Activated naive CD8-positive, alpha-beta T cell treated with anti-CD3 and anti-CD28 coated beads, Interleukin-2, amount 50 U/mL, for 16 hours (primary cell): Measurements from ENCODE around the gene CABLES2.

ENCODE experiments used
- DNase-seq: peaks from one replicate; pipeline ENCODE4 v3.0.0-alpha.2; 2020; ENCODE audit warnings: low read depth, low spot score

The CABLES2 gene

GRCh38 chr20:62350629-62351422 is 56.3 kb downstream of the CABLES2 start:
- DNase-seq = no peak

GRCh38 chr20:62350098-62350628 is 56.9 kb downstream of the CABLES2 start:
- DNase-seq = no peak

- DNase-seq = no peak
Measured at GRCh38 chr20:62349556-62350097, 57.5 kb downstream of the CABLES2 start.

GRCh38 chr20:62348604-62349003 is 58.5 kb downstream of the CABLES2 start:
- DNase-seq = no peak

GRCh38 chr20:62347445-62347844 is 59.6 kb downstream of the CABLES2 start:
- no peak for DNase-seq

- DNase-seq = no peak
Measured at GRCh38 chr20:62347151-62347404, 60.0 kb downstream of the CABLES2 start.

GRCh38 chr20:62346398-62347150 is 60.5 kb downstream of the CABLES2 start:
- no peak for DNase-seq

GRCh38 chr20:62345681-62346370 is 61.3 kb downstream of the CABLES2 start:
- no peak for DNase-seq

GRCh38 chr20:62344782-62345181 is 62.3 kb downstream of the CABLES2 start:
- no peak for DNase-seq

- no peak for DNase-seq
Measured at GRCh38 chr20:62344092-62344491, 63.0 kb downstream of the CABLES2 start.

- no peak for DNase-seq
Measured at GRCh38 chr20:62342910-62343309, 64.2 kb downstream of the CABLES2 start.

- DNase-seq = no peak
Measured at GRCh38 chr20:62339647-62340062, 67.4 kb downstream of the CABLES2 start.
